IPS-11a (cell line): ENCODE measurements around the gene DHX40.
"Not testable (repeated sequence)": the region's sequence is repeated elsewhere in the genome, so short reads cannot be mapped to it uniquely, and the experiment has no call there.

Experiments
- H3K4me3 ChIP-seq: one replicate; pipeline ENCODE4 v1.5.1; 2013; ENCODE audit warnings: low read depth, low read length, control low read depth

Gene DHX40

GRCh38 chr17:59558953-59559352, 6.5 kb upstream of the DHX40 start:
- no peak overlapping the region for H3K4me3 ChIP-seq

GRCh38 chr17:59561042-59561441, 4.4 kb upstream of the DHX40 start:
- no peak overlapping the region for H3K4me3 ChIP-seq

GRCh38 chr17:59565959-59566324, 532 bp downstream of the DHX40 start:
- H3K4me3 ChIP-seq, result peak overlapping the region; percentile 100

- not testable (repeated sequence) for H3K4me3 ChIP-seq
Observed at GRCh38 chr17:59569151-59569550, 3.7 kb downstream of the DHX40 start.

GRCh38 chr17:59572301-59572924, 7.0 kb downstream of the DHX40 start:
- H3K4me3 ChIP-seq, result no peak overlapping the region

GRCh38 chr17:59584168-59584567, 18.8 kb downstream of the DHX40 start:
- H3K4me3 ChIP-seq, result not testable (repeated sequence)

- no peak overlapping the region for H3K4me3 ChIP-seq
Observed at GRCh38 chr17:59600169-59600568, 34.8 kb downstream of the DHX40 start.

- no peak overlapping the region for H3K4me3 ChIP-seq
Observed at GRCh38 chr17:59601130-59601529, 35.7 kb downstream of the DHX40 start.

- H3K4me3 ChIP-seq, result no peak overlapping the region
Observed at GRCh38 chr17:59607061-59607460, 41.7 kb downstream of the DHX40 start.

- no peak overlapping the region for H3K4me3 ChIP-seq
Observed at GRCh38 chr17:59607817-59608403, 42.5 kb downstream of the DHX40 start.

GRCh38 chr17:59611503-59611902, 46.1 kb downstream of the DHX40 start:
- H3K4me3 ChIP-seq, result no peak overlapping the region

GRCh38 chr17:59616253-59616920, 51.0 kb downstream of the DHX40 start:
- no peak overlapping the region for H3K4me3 ChIP-seq

GRCh38 chr17:59617156-59617732, 51.8 kb downstream of the DHX40 start:
- no peak overlapping the region for H3K4me3 ChIP-seq

GRCh38 chr17:59619035-59619297, 53.6 kb downstream of the DHX40 start:
- peak overlapping the region; percentile 89 for H3K4me3 ChIP-seq

- peak within 1 kb of the TSS; percentile 89 for H3K4me3 ChIP-seq
Observed at GRCh38 chr17:59619298-59620063, 54.1 kb downstream of the DHX40 start, which contains the start of gene CLTC. TSS of gene CLTC (plus strand) at chr17:59619895. CDS start at chr17:59620132, 237 bp downstream.

GRCh38 chr17:59620064-59620359, 54.6 kb downstream of the DHX40 start:
- peak overlapping the region; percentile 89 for H3K4me3 ChIP-seq

GRCh38 chr17:59620518-59621259, 55.3 kb downstream of the DHX40 start:
- peak overlapping the region; percentile 89 for H3K4me3 ChIP-seq

- no peak overlapping the region for H3K4me3 ChIP-seq
Observed at GRCh38 chr17:59621771-59622170, 56.4 kb downstream of the DHX40 start.

- H3K4me3 ChIP-seq, result no peak overlapping the region
Observed at GRCh38 chr17:59623151-59623550, 57.7 kb downstream of the DHX40 start.

- no peak overlapping the region for H3K4me3 ChIP-seq
Observed at GRCh38 chr17:59626756-59627155, 61.3 kb downstream of the DHX40 start.

GRCh38 chr17:59627274-59627673, 61.9 kb downstream of the DHX40 start:
- no peak overlapping the region for H3K4me3 ChIP-seq
